K562 (cell line): ENCODE measurements around the gene LMNTD2. TPM values are rescaled to one million over a fixed set of nuclear protein-coding genes. Genes with fewer than 3 reads are reported as not detected.
A peak's percentile ranks its signal among the peaks of the same experiment; 100 is the strongest.

Experiments
- CBX1 ChIP-seq: sonication (generic); IDR thresholded peaks from 2 replicates; pipeline ENCODE4 v1.6.1; 2016; ENCODE audit warnings: antibody characterized with exemption, low read depth, mild to moderate bottlenecking
- CEBPZ ChIP-seq: fragments of 150-350 bp; IDR thresholded peaks from 2 replicates; pipeline ENCODE4 v1.6.1; 2014; ENCODE audit warnings: low read depth, mild to moderate bottlenecking, low read length, borderline replicate concordance
- COPS2 ChIP-seq: fragments of 450-650 bp; conservative IDR thresholded peaks from 2 replicates; pipeline ENCODE4 v1.6.1; 2016; ENCODE audit warnings: mild to moderate bottlenecking, moderate library complexity
- EP300 ChIP-seq: IDR thresholded peaks from 2 replicates; pipeline ENCODE4 v1.6.1; 2012; ENCODE audit warnings: low read length, improper control_type of control experiment
- GABPA ChIP-seq: fragments of 200-800 bp; sonication (Bioruptor generic); conservative IDR thresholded peaks from 2 replicates; pipeline ENCODE4 v1.6.1; 2016; ENCODE audit warnings: low read depth, missing genetic modification characterization, missing compliant biosample characterization
- KLF10 ChIP-seq: fragments of 250-450 bp; sonication (Bioruptor Pico); IDR thresholded peaks from 2 replicates; pipeline ENCODE4 v1.6.1; 2021; ENCODE audit warnings: matching md5 sums
- LCOR ChIP-seq: sonication (generic); formaldehyde crosslinking; IDR thresholded peaks from 2 replicates; pipeline ENCODE4 v1.8.0; 2022; ENCODE audit warnings: mild to moderate bottlenecking, missing genetic modification reagents
- MBD1 ChIP-seq: fragments of 250-450 bp; sonication (Bioruptor Pico); IDR thresholded peaks from 2 replicates; pipeline ENCODE4 v1.8.0; 2022; ENCODE audit warnings: inconsistent platforms
- MCM2 ChIP-seq: fragments of 450-650 bp; IDR thresholded peaks from 2 replicates; pipeline ENCODE4 v1.6.1; 2017; ENCODE audit warnings: low read depth, mild to moderate bottlenecking
- NR2C2 ChIP-seq, 2 experiments: fragments of 200-800 bp in 1 of 2; sonication (Bioruptor generic) in 1 of 2; sonication (generic) in 1 of 2; formaldehyde crosslinking in 1 of 2; IDR thresholded peaks; 2 replicates each; pipeline versions ENCODE4 v1.6.1 to v1.8.0; 2016 to 2022; ENCODE audit warnings: mild to moderate bottlenecking in 1 of 2, missing compliant biosample characterization in 1 of 2, missing genetic modification characterization in 1 of 2, missing genetic modification reagents in 1 of 2
- POLR2AphosphoS5 ChIP-seq: IDR thresholded peaks from 2 replicates; pipeline ENCODE4 v1.6.1; 2011; ENCODE audit warnings: mild to moderate bottlenecking, low read depth, low read length, moderate library complexity; ENCODE audit not compliant: control insufficient read depth, insufficient read depth
- PTTG1 ChIP-seq: fragments of 450-650 bp; IDR thresholded peaks from 2 replicates; pipeline ENCODE4 v1.6.1; 2016; ENCODE audit warnings: low read depth, mild to moderate bottlenecking, missing genetic modification characterization, missing compliant biosample characterization
- RBFOX2 ChIP-seq: fragments of 200-400 bp; formaldehyde crosslinking; IDR thresholded peaks from 2 replicates; pipeline ENCODE4 v1.6.1; 2017; ENCODE audit warnings: low read depth, mild to moderate bottlenecking, low read length, moderate library complexity
- RCOR1 ChIP-seq, 2 experiments: IDR thresholded peaks; 2 replicates each; pipeline ENCODE4 v1.6.1; 2012; ENCODE audit warnings: low read depth in 2 of 2, low read length in 2 of 2, borderline replicate concordance in 1 of 2, improper control_type of control experiment in 1 of 2
- SREBF1 ChIP-seq: fragments of 150-350 bp; IDR thresholded peaks from 2 replicates; pipeline ENCODE4 v1.6.1; 2014; ENCODE audit warnings: antibody characterized with exemption, low read depth, low read length, borderline replicate concordance
- TAF9B ChIP-seq: fragments of 450-650 bp; IDR thresholded peaks from 2 replicates; pipeline ENCODE4 v1.6.1; 2018; ENCODE audit warnings: mild to moderate bottlenecking; ENCODE audit not compliant: partially characterized antibody
- TCF3 ChIP-seq: sonication (generic); formaldehyde crosslinking; IDR thresholded peaks from 2 replicates; pipeline ENCODE4 v1.4.0; 2020; ENCODE audit warnings: mild to moderate bottlenecking, missing genetic modification reagents
- TGIF2 ChIP-seq: sonication (generic); formaldehyde crosslinking; IDR thresholded peaks from 2 replicates; pipeline ENCODE4 v1.8.1; 2022; ENCODE audit warnings: mild to moderate bottlenecking, missing genetic modification reagents, moderate library complexity
- ZFX ChIP-seq: sonication (generic); formaldehyde crosslinking; IDR thresholded peaks from 2 replicates; pipeline ENCODE4 v1.8.0; 2022; ENCODE audit warnings: mild to moderate bottlenecking, missing genetic modification reagents, moderate library complexity
- ZNF146 ChIP-seq: IDR thresholded peaks from one replicate; pipeline ENCODE4 v1.6.1; 2018; ENCODE audit warnings: missing compliant biosample characterization; ENCODE audit not compliant: unreplicated experiment
- ZNF174 ChIP-seq: fragments of 250-450 bp; sonication (Bioruptor Pico); IDR thresholded peaks from 2 replicates; pipeline ENCODE4 v1.4.0; 2020; ENCODE audit warnings: mild to moderate bottlenecking
- ZNF445 ChIP-seq: fragments of 250-450 bp; sonication (Bioruptor Pico); IDR thresholded peaks from 2 replicates; pipeline ENCODE4 v1.4.0; 2020; ENCODE audit warnings: low read depth, mild to moderate bottlenecking, moderate library complexity
- polyA plus RNA-seq, 8 experiments: library from polyadenylated mRNA; depleted of rRNA in 4 of 8; stranded (reverse) in 5 of 8; unstranded in 3 of 8; fragments of >200 nt; fragmentation: Nextera tagmentation in 2 of 8; fragmentation: Illumina TruSeq in 1 of 8; extraction: Ambion mirVana in 2 of 8; extraction: Trizol in 1 of 8; gene quantifications; 2 replicates each; pipeline versions ENCODE4 v1.2.1 to v1.2.3, GENCODE V29; 2011 to 2014; ENCODE audit warnings: inconsistent platforms in 1 of 8, missing spikeins in 1 of 8
- total RNA-seq, 7 experiments: library from RNA; depleted of rRNA in 6 of 7; stranded (reverse); fragments of >200 nt in 6 of 7; fragmentation: Illumina TruSeq in 2 of 7; extraction: Trizol in 2 of 7; gene quantifications; 2 replicates each; pipeline versions ENCODE4 v1.2.1 to v1.2.3, GENCODE V29; 2011 to 2021; ENCODE audit warnings: low replicate concordance in 1 of 7

Gene LMNTD2
- total and polyA plus RNA-seq, 9 of the 15 experiments (the other 6 are each of a cell fraction or from before 2014, with no cell fraction given) = 0.48 to 4.2 (median 1.5) TPM; not detected in 3

GRCh38 chr11:569158-569885, 8.8 kb upstream of the LMNTD2 start (continued):
- TF ChIP-seq PTTG1 (tag) = no peak
- TF ChIP-seq ZNF174 (CRISPR knock-in tag) = no peak
- no peak for TF ChIP-seq MBD1 (CRISPR knock-in tag)
- peak; percentile 43 for TF ChIP-seq RBFOX2
- TF ChIP-seq MCM2 = no peak
- TF ChIP-seq ZFX = peak; percentile 36; the same call in 1 of the 2 replicates
- TF ChIP-seq LCOR (CRISPR knock-in tag) = no peak
- no peak for TF ChIP-seq ZNF146 (CRISPR knock-in tag)
- TF ChIP-seq GABPA (tag) = no peak
- TF ChIP-seq POLR2AphosphoS5 = no peak
- TF ChIP-seq RCOR1 (IDR thresholded peaks at IDR 0.05; ENCODE audit: borderline replicate concordance in 1 of 2, low read depth in 2 of 2, low read length in 2 of 2) = no peak
- TF ChIP-seq CBX1 = no peak
- no peak for TF ChIP-seq KLF10 (CRISPR knock-in tag)
- no peak for TF ChIP-seq SREBF1
- TF ChIP-seq ZNF445 (CRISPR knock-in tag) = no peak
- no peak for TF ChIP-seq CEBPZ
- no peak for TF ChIP-seq EP300
- no peak for TF ChIP-seq COPS2
- no peak for TF ChIP-seq TCF3 (CRISPR knock-in tag)
- no peak for TF ChIP-seq TGIF2 (CRISPR knock-in tag)
- TF ChIP-seq TAF9B = no peak
- no peak for TF ChIP-seq NR2C2 (CRISPR knock-in tag; IDR thresholded peaks at IDR 0.05)
- peak; percentile 67 for TF ChIP-seq NR2C2 (tag; IDR thresholded peaks at IDR 0.05)
